HepG2 (cell line): ENCODE results near the gene SOX12. TPM values are rescaled to one million over a fixed set of nuclear protein-coding genes. Genes with fewer than 3 reads are reported as not detected.

Experiments used
- GZF1 ChIP-seq: sonication (generic); formaldehyde crosslinking; IDR thresholded peaks from 2 replicates; pipeline ENCODE4 v1.5.1; 2020; ENCODE audit warnings: mild to moderate bottlenecking, missing genetic modification reagents
- HNRNPH1 ChIP-seq: fragments of 200-400 bp; formaldehyde crosslinking; optimal IDR thresholded peaks from 2 replicates; pipeline ENCODE3; 2017; ENCODE audit warnings: mild to moderate bottlenecking, low read depth, low read length
- HOXA9 ChIP-seq: sonication (generic); formaldehyde crosslinking; IDR thresholded peaks from 2 replicates; pipeline ENCODE4 v1.8.1; 2022; ENCODE audit warnings: missing genetic modification reagents, mild to moderate bottlenecking, moderate library complexity, borderline replicate concordance
- KLF12 ChIP-seq: sonication (generic); formaldehyde crosslinking; IDR thresholded peaks from 2 replicates; pipeline ENCODE4 v1.4.0; 2020; ENCODE audit warnings: missing genetic modification reagents, borderline replicate concordance
- MAFK ChIP-seq, 2 experiments: IDR thresholded peaks in 1 of 2; conservative IDR thresholded peaks in 1 of 2; 2 replicates each; pipeline ENCODE4 v1.6.1; 2011; ENCODE audit warnings: improper control_type of control experiment in 2 of 2, low read length in 2 of 2
- NR2F6 ChIP-seq, 2 experiments: IDR thresholded peaks; 2 replicates each; pipeline ENCODE4 v1.6.1; 2016; ENCODE audit warnings: antibody characterized with exemption in 1 of 2, mild to moderate bottlenecking in 1 of 2
- PBX2 ChIP-seq: IDR thresholded peaks from 2 replicates; pipeline ENCODE4 v1.6.1; 2016; ENCODE audit warnings: control low read depth
- ZBTB14 ChIP-seq: sonication (generic); formaldehyde crosslinking; IDR thresholded peaks from 2 replicates; pipeline ENCODE4 v1.4.0; 2020; ENCODE audit warnings: missing genetic modification reagents
- ZBTB40 ChIP-seq, 2 experiments: fragments of 450-650 bp in 1 of 2; sonication (generic) in 1 of 2; formaldehyde crosslinking in 1 of 2; IDR thresholded peaks; 2 replicates each; pipeline versions ENCODE4 v1.6.1 to v1.8.0; 2016 to 2022; ENCODE audit warnings: antibody characterized with exemption in 1 of 2, mild to moderate bottlenecking in 1 of 2, missing genetic modification reagents in 1 of 2
- ZBTB7B ChIP-seq: sonication (generic); formaldehyde crosslinking; IDR thresholded peaks from 2 replicates; pipeline ENCODE4 v1.4.0; 2020; ENCODE audit warnings: missing genetic modification reagents
- ZFP1 ChIP-seq: IDR thresholded peaks from 2 replicates; pipeline ENCODE4 v1.6.1; 2016
- ZFX ChIP-seq: sonication (generic); formaldehyde crosslinking; IDR thresholded peaks from 2 replicates; pipeline ENCODE4 v1.4.0; 2020; ENCODE audit warnings: mild to moderate bottlenecking, low read depth, missing genetic modification reagents, moderate library complexity
- ZNF33A ChIP-seq: sonication (generic); formaldehyde crosslinking; IDR thresholded peaks from 2 replicates; pipeline ENCODE4 v1.5.1; 2020; ENCODE audit warnings: missing genetic modification reagents, mild to moderate bottlenecking, moderate library complexity, borderline replicate concordance
- ZNF343 ChIP-seq: sonication (generic); formaldehyde crosslinking; IDR thresholded peaks from 2 replicates; pipeline ENCODE4 v1.4.0; 2020; ENCODE audit warnings: mild to moderate bottlenecking, missing genetic modification reagents
- ZNF567 ChIP-seq: sonication (generic); formaldehyde crosslinking; IDR thresholded peaks from 2 replicates; pipeline ENCODE4 v1.8.1; 2023; ENCODE audit warnings: mild to moderate bottlenecking, missing genetic modification reagents, borderline replicate concordance
- ZNF883 ChIP-seq: sonication (generic); formaldehyde crosslinking; IDR thresholded peaks from 2 replicates; pipeline ENCODE4 v1.5.1; 2020; ENCODE audit warnings: mild to moderate bottlenecking, missing genetic modification reagents; ENCODE audit errors: not compliant biosample characterization
- ZSCAN9 ChIP-seq: IDR thresholded peaks from 2 replicates; pipeline ENCODE4 v1.6.1; 2016; ENCODE audit warnings: borderline replicate concordance
- polyA plus RNA-seq, 8 experiments: library from polyadenylated mRNA; depleted of rRNA in 3 of 8; stranded (reverse) in 7 of 8; unstranded in 1 of 8; fragments of >200 nt; fragmentation: Illumina TruSeq in 4 of 8; extraction: Trizol in 4 of 8; gene quantifications; 2 replicates each; pipeline versions ENCODE4 v1.2.1 to v1.2.3, GENCODE V29; 2011 to 2016; ENCODE audit warnings: low read depth in 4 of 8, missing spikeins in 1 of 8, mixed read lengths in 1 of 8; ENCODE audit not compliant: insufficient read depth in 1 of 8
- total RNA-seq, 5 experiments: library from RNA; depleted of rRNA; stranded (reverse); fragments of >200 nt; fragmentation: Illumina TruSeq; extraction: Trizol; gene quantifications; 2 replicates each; pipeline ENCODE4 v1.2.3, GENCODE V29; 2016; ENCODE audit warnings: low read depth in 1 of 5

SOX12 gene
- total and polyA plus RNA-seq, 2 of the 13 experiments (the other 11 are each of a cell fraction or from before 2014, with no cell fraction given), result 10.0 to 18.7 TPM

- TF ChIP-seq ZBTB40 (IDR thresholded peaks at IDR 0.05) (no peak), ZBTB40 (CRISPR knock-in tag; IDR thresholded peaks at IDR 0.05) (0 out of 2 replicates have a peak, but pooled peaks have one; percentile 11), ZFX (CRISPR knock-in tag) (peak; percentile 18; the same call in 1 of the 2 replicates), ZNF33A (CRISPR knock-in tag) (0 out of 2 replicates have a peak, but pooled peaks have one; percentile 34), ZNF567 (CRISPR knock-in tag) (0 out of 2 replicates have a peak, but pooled peaks have one; percentile 60), GZF1 (CRISPR knock-in tag) (no peak), ZBTB7B (peak; percentile 53), PBX2 (CRISPR knock-in tag) (no peak), MAFK (conservative IDR thresholded peaks at IDR 0.05 in 1 of 2, IDR thresholded peaks at IDR 0.05 in 1 of 2; ENCODE audit: low read length in 2 of 2) (no peak), ZNF343 (no peak), ZNF883 (CRISPR knock-in tag) (no peak), KLF12 (CRISPR knock-in tag) (no peak), ZSCAN9 (peak; percentile 44; the same call in 1 of the 2 replicates), ZFP1 (CRISPR knock-in tag) (no peak), ZBTB14 (CRISPR knock-in tag) (peak; percentile 40; the same call in 1 of the 2 replicates), HNRNPH1 (peak; percentile 51), HOXA9 (CRISPR knock-in tag) (no peak), NR2F6 (IDR thresholded peaks at IDR 0.05) (no peak; the same call in 1 of the 2 replicates), NR2F6 (CRISPR knock-in tag; IDR thresholded peaks at IDR 0.05) (peak; percentile 41; the same call in 1 of the 2 replicates)
Measured at GRCh38 chr20:327186-328026, 2.1 kb downstream of the SOX12 start (continued).
